Stimulated activated CD8-positive, alpha-beta memory T cell treated with anti-CD3 and anti-CD28 coated beads, Interleukin-15, amount 100 ng/mL, for 48 hours (primary cell): Measurements from ENCODE around the gene NAP1L1.
A peak's percentile ranks its signal among the peaks of the same experiment; 100 is the strongest.

ENCODE experiments used
- DNase-seq, 2 donors: peaks; one replicate each; pipeline ENCODE4 v3.0.0-alpha.2; 2020; ENCODE audit warnings: low read depth in 2 of 2

NAP1L1 gene

GRCh38 chr12:76041406-76041805 is 43.1 kb downstream of the NAP1L1 start:
- DNase-seq: no peak

- no peak for DNase-seq
Measured at GRCh38 chr12:76040461-76040860, 44.0 kb downstream of the NAP1L1 start.

- DNase-seq: no peak
Measured at GRCh38 chr12:76038176-76038575, 46.3 kb downstream of the NAP1L1 start.

DNA sequence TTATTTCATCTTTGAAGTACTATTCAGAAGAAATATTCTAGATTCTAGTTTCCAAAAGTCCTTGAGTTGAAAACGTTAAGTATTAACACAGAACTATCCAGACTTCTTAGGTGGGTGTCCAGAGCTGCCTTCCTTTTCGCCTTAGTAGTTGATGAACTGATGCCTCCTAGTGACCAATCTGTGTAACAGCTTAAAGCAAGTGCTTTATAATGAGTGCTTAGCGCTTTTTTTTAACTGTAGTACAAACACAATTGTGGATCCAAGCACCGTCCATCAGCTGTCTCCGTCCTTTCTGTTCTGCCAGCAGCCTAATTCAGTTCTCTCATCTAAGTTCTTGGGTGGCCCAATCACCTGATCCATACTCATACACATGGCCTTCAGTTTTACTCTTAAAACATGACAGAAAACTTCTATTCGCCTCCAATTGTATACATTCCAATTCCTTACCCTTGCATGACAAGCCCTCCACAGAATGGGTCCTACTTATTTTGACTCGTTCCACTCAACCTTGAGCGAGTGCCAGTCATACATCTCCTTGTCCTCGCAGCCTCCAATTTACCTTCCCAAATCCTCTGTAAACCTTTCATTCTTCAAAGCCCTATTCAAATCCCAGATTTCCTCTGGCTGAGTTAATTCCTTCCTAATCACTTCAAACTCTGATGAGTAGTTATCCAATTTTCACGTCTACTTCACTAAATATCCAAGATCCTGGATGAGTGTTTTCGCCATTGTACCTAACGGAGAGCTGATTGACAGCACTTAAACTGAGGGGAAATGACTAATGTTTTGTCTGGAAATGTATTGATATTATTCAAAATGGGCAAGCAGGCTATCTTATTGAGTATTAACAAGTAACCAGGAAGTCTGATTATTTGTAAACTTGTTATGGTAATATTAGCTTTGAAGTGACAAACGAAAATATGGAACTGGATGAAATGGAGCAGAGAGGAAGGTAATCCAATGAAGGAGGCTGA is 47.1 kb downstream of the NAP1L1 start:
- DNase-seq: no peak

GRCh38 chr12:76035045-76035444 is 49.4 kb downstream of the NAP1L1 start:
- no peak for DNase-seq

GRCh38 chr12:76033081-76034011 is 51.1 kb downstream of the NAP1L1 start:
- DNase-seq: no peak

DNA sequence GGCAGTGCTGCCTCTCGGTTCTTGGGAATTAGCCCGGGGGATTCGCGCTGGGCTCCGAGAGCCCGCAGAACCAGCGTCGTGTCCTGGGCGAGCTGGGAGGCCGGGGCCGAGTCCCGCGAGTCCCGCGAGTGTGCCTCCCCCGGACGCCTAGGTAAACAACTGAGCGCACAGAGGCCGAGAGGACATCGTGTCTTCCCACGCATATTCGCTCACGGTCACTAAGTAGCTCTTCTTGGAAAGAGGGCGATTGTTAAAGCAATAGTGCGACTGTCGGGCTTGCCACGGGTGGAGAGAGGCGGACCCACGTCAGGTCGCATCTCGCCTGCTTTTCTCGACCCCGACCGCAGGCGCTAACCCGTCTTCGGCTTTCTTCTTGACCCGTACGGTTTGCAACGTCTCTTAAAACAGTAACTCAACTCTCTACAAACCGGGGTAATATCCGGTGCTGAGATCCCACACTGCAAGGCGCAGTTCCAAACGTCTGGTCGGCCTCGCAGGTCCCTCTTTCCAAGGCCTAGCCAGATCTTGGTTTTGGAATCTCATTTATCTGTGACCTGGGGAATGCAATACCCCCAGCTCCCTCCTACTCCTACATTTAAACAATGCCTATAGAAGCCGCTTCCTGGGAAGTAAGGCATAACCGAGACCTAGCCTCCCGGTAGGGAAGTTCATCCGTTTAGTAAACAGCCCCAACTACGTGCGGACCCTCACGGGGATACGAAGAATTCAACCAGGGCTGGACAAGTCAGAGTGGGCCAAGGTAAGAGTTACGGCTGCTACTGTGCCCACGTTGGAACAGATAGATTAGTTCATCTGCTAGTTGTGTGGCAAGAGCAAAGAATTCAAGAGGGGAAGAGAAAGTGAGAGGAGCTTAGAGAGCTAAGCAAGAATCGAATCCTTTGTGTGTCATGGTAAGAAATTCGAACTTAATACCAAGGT is 52.2 kb downstream of the NAP1L1 start:
- peak; percentile 33 to 40 for DNase-seq

DNA sequence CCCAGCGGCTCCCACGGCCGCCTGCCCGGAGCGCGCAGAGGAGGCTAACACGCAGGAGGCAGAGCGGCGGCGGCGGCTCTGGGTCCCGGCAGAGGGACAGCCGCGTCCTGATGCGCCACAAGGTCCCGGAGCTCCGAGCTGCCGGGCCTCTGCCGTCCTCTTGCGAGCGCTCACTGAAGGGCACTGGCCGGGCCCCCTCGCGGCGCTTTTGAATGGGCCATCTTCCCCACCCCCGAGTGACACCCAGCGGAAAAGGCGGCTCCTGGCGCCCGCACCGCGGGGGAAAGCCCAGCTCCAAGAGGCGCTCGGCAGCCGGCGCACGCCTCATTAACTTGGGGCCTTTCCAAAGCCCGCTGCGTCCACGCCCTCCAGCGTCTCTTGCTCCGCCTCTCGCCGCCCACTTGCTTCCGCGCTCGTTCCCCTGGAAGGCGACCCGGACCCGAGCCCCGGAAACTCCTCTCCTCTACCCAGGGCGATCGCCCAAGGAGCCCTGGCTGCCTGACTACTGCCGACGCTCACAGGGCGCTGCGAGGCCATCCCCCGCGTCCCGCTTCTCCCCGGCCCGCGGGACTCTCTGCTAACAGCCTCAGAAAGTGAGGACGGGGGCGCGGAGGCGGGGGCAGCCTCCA is 53.0 kb downstream of the NAP1L1 start, which contains the start of gene PHLDA1:
PHLDA1 (minus strand) TSS at position 363 of the 629 bp plus-strand sequence.
- DNase-seq: peak; percentile 94 to 97

DNA sequence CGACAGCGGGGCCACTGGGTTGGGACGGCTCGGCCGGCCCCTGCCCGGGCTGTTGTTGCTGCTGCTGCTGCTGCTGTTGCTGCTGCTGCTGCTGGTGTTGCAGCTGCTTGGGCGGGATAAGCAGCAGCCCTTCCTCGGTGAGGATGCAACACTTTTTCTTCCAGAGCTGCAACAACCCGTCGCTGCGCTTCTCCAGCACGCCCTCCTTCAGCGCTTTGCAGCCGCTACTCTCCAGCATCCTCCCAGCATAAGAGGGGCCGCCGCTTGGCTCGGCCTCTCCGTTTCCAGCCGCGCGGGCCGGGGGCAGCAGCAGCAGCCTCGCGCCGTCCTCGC is 53.4 kb downstream of the NAP1L1 start:
- DNase-seq: no peak

DNA sequence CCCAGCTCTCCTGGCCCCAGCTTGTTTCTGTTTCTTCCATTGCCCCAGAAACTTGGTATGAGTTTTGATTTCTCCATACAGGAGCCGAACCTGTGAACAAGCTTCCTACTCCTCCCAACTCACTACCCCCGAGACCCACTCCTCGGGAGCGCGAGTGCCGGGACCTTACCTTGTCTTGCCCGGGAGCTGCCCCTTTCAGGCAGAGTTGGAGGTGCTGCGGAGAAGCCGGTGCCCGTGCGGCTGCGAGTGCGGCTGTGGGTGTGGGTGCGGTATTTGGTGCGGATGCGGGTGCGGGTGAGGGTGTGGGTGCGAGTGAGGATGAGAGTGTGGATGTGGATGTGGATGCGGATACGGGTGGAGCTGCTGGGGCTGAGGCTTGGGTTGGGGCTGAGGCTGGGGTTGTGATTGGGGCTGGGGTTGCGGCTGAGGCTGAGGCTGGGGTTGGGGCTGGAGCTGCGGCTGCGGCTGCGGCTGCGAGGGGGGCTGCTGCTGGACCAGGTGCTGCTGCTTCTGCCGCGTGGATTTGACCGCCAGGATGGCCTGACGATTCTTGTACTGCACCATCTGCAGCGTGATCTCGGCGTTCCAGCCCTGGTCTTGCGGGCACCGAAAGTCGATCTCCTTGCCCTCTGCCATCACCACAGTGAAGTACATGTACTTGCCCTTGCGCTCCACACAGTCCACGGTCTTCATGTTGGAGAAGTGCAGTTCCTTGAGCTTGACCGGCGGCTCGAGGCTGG is 54.0 kb downstream of the NAP1L1 start:
- DNase-seq: peak; percentile 30 to 40

DNA sequence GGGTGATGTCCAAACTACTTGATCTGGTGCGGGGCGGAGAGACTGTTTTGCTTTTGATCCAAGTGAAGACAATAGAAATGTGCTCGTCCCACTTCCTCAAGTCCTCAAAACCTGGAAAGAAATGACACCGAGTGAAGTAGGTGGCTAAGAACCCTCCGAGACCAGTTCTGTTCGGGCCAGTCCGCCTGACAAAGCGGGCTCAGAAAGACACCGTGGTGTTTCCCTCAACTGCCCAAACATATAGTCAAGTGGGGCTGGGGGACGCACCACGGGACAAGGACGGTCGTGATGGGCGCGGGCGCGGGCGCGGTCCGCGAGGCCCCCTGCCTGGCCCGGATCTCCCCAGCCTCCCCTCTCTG is 54.5 kb downstream of the NAP1L1 start:
- peak in 1 of 2 donors; percentile 25 for DNase-seq

- DNase-seq: no peak
Measured at GRCh38 chr12:76028571-76029277, 55.8 kb downstream of the NAP1L1 start.

DNA sequence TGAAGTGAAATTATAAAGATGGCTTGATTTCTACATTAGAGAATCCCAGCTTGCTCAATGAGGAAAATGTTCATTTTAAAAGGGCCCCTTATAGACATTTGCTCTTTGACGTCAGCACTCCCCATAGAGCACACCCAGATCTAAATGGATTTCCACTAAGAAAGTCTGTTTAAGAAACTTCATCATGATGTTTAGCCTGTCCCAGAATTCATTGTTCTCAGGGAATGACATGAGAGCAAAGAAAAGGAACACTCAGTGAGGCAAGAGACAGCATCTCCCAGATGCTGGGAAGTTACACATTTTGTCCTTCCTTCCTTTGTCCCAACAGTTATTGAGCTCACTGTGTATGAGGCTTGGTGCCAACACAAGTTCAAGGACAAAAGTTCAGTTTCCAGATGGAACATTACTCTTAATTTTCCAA is 57.8 kb downstream of the NAP1L1 start:
- DNase-seq: no peak

DNA sequence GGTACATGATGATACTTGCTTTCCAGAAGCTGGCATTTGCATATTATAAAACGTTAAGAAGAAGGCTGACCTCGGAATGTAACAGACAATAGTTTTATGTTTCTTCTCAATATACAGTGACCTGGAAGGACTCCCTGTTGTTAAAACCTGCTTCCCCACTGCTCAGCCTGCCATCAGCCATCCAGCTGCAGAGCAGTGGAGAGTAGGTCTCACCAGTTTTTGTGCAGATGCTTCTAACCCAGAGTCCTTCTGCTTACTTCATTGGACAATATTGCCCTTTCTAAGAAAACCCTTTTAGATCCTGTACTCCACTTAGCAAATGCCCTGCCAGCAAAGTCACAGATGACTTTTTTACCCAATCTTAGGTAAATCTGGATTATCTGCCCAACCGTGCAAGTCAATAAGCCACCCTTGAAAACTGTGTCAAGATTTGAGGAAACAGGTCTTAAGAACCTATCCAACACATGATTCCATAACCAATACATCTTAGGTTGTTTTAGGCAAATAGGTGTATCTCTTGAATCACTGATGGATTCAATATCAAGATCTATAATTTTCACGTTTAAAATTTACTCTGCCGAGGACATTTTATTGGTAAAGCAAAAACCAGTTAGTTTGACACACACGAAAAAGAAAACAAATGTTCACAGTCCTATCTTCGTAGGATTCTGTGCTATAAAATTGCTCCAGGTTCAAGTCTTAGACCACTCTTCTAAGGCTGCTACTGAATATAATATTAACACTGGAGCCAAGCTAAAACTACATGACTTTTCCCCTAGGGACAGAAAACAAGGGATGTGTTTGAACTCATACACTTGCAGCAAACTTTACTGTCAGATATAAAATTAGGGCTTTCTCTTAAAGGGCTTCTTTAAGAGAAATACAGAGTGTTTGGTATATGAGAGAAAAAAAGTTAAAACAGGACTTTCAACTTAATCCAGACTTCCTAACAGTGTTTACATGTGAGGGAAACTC is 58.6 kb downstream of the NAP1L1 start:
- no peak for DNase-seq

GRCh38 chr12:76024942-76025600 is 59.4 kb downstream of the NAP1L1 start:
- no peak for DNase-seq

DNA sequence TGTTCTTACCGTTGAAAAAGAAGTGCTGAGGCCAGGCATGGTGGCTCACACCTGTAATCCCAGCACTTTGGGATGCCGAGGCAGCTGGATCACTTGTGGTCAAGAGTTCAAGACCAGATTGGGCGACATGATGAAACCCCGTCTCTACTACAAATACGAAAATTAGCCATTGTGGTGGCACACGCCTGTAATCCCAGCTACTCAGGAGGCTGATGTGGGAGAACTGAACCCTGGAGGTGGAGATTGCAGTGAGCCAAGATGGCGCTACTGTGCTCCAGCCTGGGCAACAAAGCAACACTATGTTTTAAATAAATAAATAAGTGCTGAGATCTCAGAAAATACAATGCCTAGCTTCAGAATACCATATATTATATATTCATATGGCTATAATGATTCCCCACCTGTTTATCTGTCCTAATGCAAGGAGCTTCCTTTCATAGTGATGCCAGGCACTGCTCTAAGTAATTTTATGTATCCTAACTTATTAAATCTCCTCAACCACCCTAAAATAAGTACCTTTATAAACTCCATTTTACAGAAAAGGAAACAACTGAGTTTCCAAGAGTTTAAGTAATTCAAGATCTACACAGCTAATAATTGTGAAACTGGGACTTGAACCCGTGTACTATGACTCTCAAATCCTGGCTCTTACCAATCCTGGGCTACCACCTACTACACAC is 60.2 kb downstream of the NAP1L1 start:
- DNase-seq: no peak

GRCh38 chr12:76023069-76023690 is 61.3 kb downstream of the NAP1L1 start:
- DNase-seq: no peak
